ENCODE data around the gene STXBP3.
A peak's percentile ranks its signal among the peaks of the same experiment; 100 is the strongest.
"Not testable (repeated sequence)": the region's sequence is repeated elsewhere in the genome, so short reads cannot be mapped to it uniquely, and the experiment has no call there.

Gene STXBP3

GRCh38 chr1:108732398-108732797 lies 14.1 kb upstream of the STXBP3 start:
- no peak for DNase-seq

- DNase-seq, result no peak
Measured at GRCh38 chr1:108734171-108734865, 12.2 kb upstream of the STXBP3 start.

- no peak for DNase-seq
Measured at GRCh38 chr1:108742253-108742652, 4.2 kb upstream of the STXBP3 start.

- DNase-seq, result no peak
Measured at GRCh38 chr1:108745980-108746381, 493 bp upstream of the STXBP3 start.

GRCh38 chr1:108747171-108747850 lies 837 bp downstream of the STXBP3 start:
- peak; percentile 88 for DNase-seq

GRCh38 chr1:108747898-108748297 lies 1.4 kb downstream of the STXBP3 start:
- peak; percentile 40 for DNase-seq

GRCh38 chr1:108749081-108749480 lies 2.6 kb downstream of the STXBP3 start:
- no peak for DNase-seq

- no peak for DNase-seq
Measured at GRCh38 chr1:108750476-108751181, 4.2 kb downstream of the STXBP3 start.

GRCh38 chr1:108753363-108753762 lies 6.9 kb downstream of the STXBP3 start:
- no peak for DNase-seq

- no peak for DNase-seq
Measured at GRCh38 chr1:108758796-108759195, 12.3 kb downstream of the STXBP3 start.

- no peak for DNase-seq
Measured at GRCh38 chr1:108767115-108767514, 20.6 kb downstream of the STXBP3 start.

GRCh38 chr1:108767708-108768107 lies 21.2 kb downstream of the STXBP3 start:
- no peak for DNase-seq

- no peak for DNase-seq
Measured at GRCh38 chr1:108777839-108778238, 31.4 kb downstream of the STXBP3 start.

- DNase-seq, result no peak
Measured at GRCh38 chr1:108779455-108779854, 33.0 kb downstream of the STXBP3 start.

GRCh38 chr1:108780937-108781574 lies 34.6 kb downstream of the STXBP3 start:
- DNase-seq, result peak; percentile 37

- DNase-seq, result not testable (repeated sequence)
Measured at GRCh38 chr1:108781575-108781944, 35.1 kb downstream of the STXBP3 start.

- DNase-seq, result no peak
Measured at GRCh38 chr1:108785264-108785663, 38.8 kb downstream of the STXBP3 start.

GRCh38 chr1:108785880-108786279 lies 39.4 kb downstream of the STXBP3 start:
- DNase-seq, result no peak

GRCh38 chr1:108791790-108792189 lies 45.3 kb downstream of the STXBP3 start:
- no peak for DNase-seq

- no peak for DNase-seq
Measured at GRCh38 chr1:108792420-108792819, 45.9 kb downstream of the STXBP3 start.

GRCh38 chr1:108799001-108799400 lies 52.5 kb downstream of the STXBP3 start:
- no peak for DNase-seq

GRCh38 chr1:108801101-108801500 lies 54.6 kb downstream of the STXBP3 start:
- no peak for DNase-seq

- DNase-seq, result no peak
Measured at GRCh38 chr1:108803548-108803947, 57.1 kb downstream of the STXBP3 start.

GRCh38 chr1:108808438-108808837 lies 62.0 kb downstream of the STXBP3 start:
- DNase-seq, result no peak

Data from hematopoietic multipotent progenitor cell treated with erythropoietin and hydrocortisone succinate and interleukin-3 and kit ligand, for 6 days (in vitro differentiated cells).